Small intestine (tissue), 7 donors: Measurements from ENCODE around the gene GDE1. TPM values are rescaled to one million over a fixed set of nuclear protein-coding genes. Genes with fewer than 3 reads are reported as not detected.
A peak's percentile ranks its signal among the peaks of the same experiment; 100 is the strongest.
"Not testable (repeated sequence)": the region's sequence is repeated elsewhere in the genome, so short reads cannot be mapped to it uniquely, and the experiment has no call there.

ENCODE experiments used
- DNase-seq, 2 donors: peaks; one replicate each; pipeline versions ENCODE4 v3.0.0 to v3.0.0-alpha.2; 2013
- FAIRE-seq: peaks from 2 replicates; lab custom pipeline; 2012; peaks lifted over from hg19 to GRCh38; lab: Jason Lieb, UNC
- H3K27ac ChIP-seq, 3 donors: one replicate each; pipeline ENCODE4 v1.5.1; 2013; ENCODE audit warnings: low read length in 2 of 3, mild to moderate bottlenecking in 2 of 3, control low read depth in 1 of 3, inconsistent platforms in 1 of 3, low read depth in 1 of 3, moderate library complexity in 1 of 3
- H3K27me3 ChIP-seq, 3 donors: one replicate each; pipeline ENCODE4 v1.6.1; 2013; ENCODE audit warnings: low read length in 3 of 3, inconsistent platforms in 1 of 3; ENCODE audit not compliant: control insufficient read depth in 3 of 3, insufficient read depth in 3 of 3
- H3K36me3 ChIP-seq, 3 donors: one replicate each; pipeline ENCODE4 v1.6.1; 2013; ENCODE audit warnings: low read length in 3 of 3, inconsistent platforms in 1 of 3, low read depth in 1 of 3, mild to moderate bottlenecking in 1 of 3, moderate library complexity in 1 of 3; ENCODE audit not compliant: control insufficient read depth in 3 of 3, insufficient read depth in 2 of 3
- H3K4me1 ChIP-seq, 3 donors: one replicate each; pipeline ENCODE4 v1.6.1; 2013; ENCODE audit warnings: low read length in 2 of 3, inconsistent platforms in 1 of 3, low read depth in 1 of 3, mild to moderate bottlenecking in 1 of 3, moderate library complexity in 1 of 3; ENCODE audit not compliant: control insufficient read depth in 3 of 3, insufficient read depth in 2 of 3
- H3K4me3 ChIP-seq, 3 donors: one replicate each; pipeline ENCODE4 v1.5.1; 2013; ENCODE audit warnings: low read length in 3 of 3, control low read depth in 1 of 3, inconsistent platforms in 1 of 3, low read depth in 1 of 3, mild to moderate bottlenecking in 1 of 3, moderate library complexity in 1 of 3
- H3K9me3 ChIP-seq, 2 donors: one replicate each; pipeline ENCODE4 v1.6.1; 2013; ENCODE audit warnings: low read depth in 1 of 2, low read length in 1 of 2; ENCODE audit not compliant: control insufficient read depth in 2 of 2, insufficient read depth in 1 of 2
- WGBS, 3 donors: extraction: QIAGEN DNeasy Blood & Tissue Kit; methylation state at CpG; one replicate each; pipeline ENCODE4 v1.1.7; 2013; 5-methylcytosine and 5-hydroxymethylcytosine counted together
- polyA plus RNA-seq, 4 donors: library from polyadenylated mRNA; stranded (reverse) in 3 of 4; unstranded in 1 of 4; fragments of 200-250 nt in 3 of 4; fragments of 120-200 nt in 1 of 4; gene quantifications; one replicate each; pipeline versions ENCODE4 v1.2.1 to v1.2.3, GENCODE V29; 2013
- donor health status: healthy with polysubstance abuse.
- donor health status: control.
- donor health status: control.
- donor health status: Bipolar disorder and iron deficiency.
- donor health status: healthy.

GDE1 gene
- polyA plus RNA-seq, 4 donors, result 29.7 to 70.8 (median 38.9) TPM

GRCh38 chr16:19555938-19556771, 34.3 kb upstream of the GDE1 start:
- peaks cover 0 to 6% (median under 1%) of the 10 kb centered on the region in 3 donors for H3K36me3 ChIP-seq
- no peaks in the 10 kb centered on the region for H3K27me3 ChIP-seq
- 32 to 36% (median 33%) methylated on average over 19 of the region's 19 CpGs for whole genome bisulfite sequencing, 3 donors
- H3K4me1 ChIP-seq, result peaks cover 0 to 4% (median 2%) of the 10 kb centered on the region in 3 donors
- peak overlapping the region; percentile 16 to 93 (median 85) for H3K27ac ChIP-seq
- DNase-seq, result no peak
- no peaks in the 10 kb centered on the region for H3K9me3 ChIP-seq
- peak overlapping the region; percentile 55 to 97 (median 62) for H3K4me3 ChIP-seq
- FAIRE-seq, result no peak

GRCh38 chr16:19555186-19555937, 33.5 kb upstream of the GDE1 start, which contains the start of gene VPS35L:
VPS35L (plus strand) TSS chr16:19555703; CDS start chr16:19555730, 27 bp downstream.
- Histone ChIP-seq H3K9me3 (no peaks in the 10 kb centered on the region), H3K27me3 (no peaks in the 10 kb centered on the region), H3K4me1 (peaks cover 0 to 4% (median 2%) of the 10 kb centered on the region in 3 donors), H3K36me3 (peaks cover 0 to 6% (median 2%) of the 10 kb centered on the region in 3 donors), H3K4me3 (peak within 1 kb of the TSS; percentile 55 to 97 (median 62)), H3K27ac (peak within 1 kb of the TSS; percentile 85 to 93 (median 90))
- no peak for FAIRE-seq
- 0 to 1% (median 1%) methylated on average over 42 to 53 of the region's 53 CpGs for WGBS, 3 donors
- peak; percentile 97 to 100 for DNase-seq

- no peak for DNase-seq
- H3K4me1 ChIP-seq, result no peaks in the 10 kb centered on the region
- no peaks in the 10 kb centered on the region for H3K9me3 ChIP-seq
- no peak overlapping the region for H3K4me3 ChIP-seq
- H3K27me3 ChIP-seq, result no peaks in the 10 kb centered on the region
- FAIRE-seq, result no peak
- no peak overlapping the region for H3K27ac ChIP-seq
- peaks cover 4 to 14% (median 5%) of the 10 kb centered on the region in 3 donors for H3K36me3 ChIP-seq
Measured at GRCh38 chr16:19549673-19550072, 27.8 kb upstream of the GDE1 start.

- no peak overlapping the region for H3K27ac ChIP-seq
- no peaks in the 10 kb centered on the region for H3K4me1 ChIP-seq
- 92 to 96% (median 96%) methylated on average over 3 of the region's 3 CpGs for WGBS, 3 donors
- peaks cover 4 to 11% (median 5%) of the 10 kb centered on the region in 3 donors for H3K36me3 ChIP-seq
- no peaks in the 10 kb centered on the region for H3K9me3 ChIP-seq
- H3K4me3 ChIP-seq, result no peak overlapping the region
- DNase-seq (no peak), FAIRE-seq (no peak)
- no peaks in the 10 kb centered on the region for H3K27me3 ChIP-seq
Measured at GRCh38 chr16:19548144-19548543, 26.2 kb upstream of the GDE1 start.

GRCh38 chr16:19543278-19543996, 21.5 kb upstream of the GDE1 start:
- not testable (repeated sequence) for H3K9me3 ChIP-seq, H3K27me3 ChIP-seq, H3K4me1 ChIP-seq, H3K4me3 ChIP-seq, H3K27ac ChIP-seq, DNase-seq, FAIRE-seq
- H3K36me3 ChIP-seq, result peaks cover 4 to 14% (median 8%) of the 10 kb centered on the region in 3 donors
- WGBS, 3 donors, result 69 to 79% (median 78%) methylated on average over 10 of the region's 10 CpGs

- FAIRE-seq (no peak), DNase-seq (peak; percentile 63 to 87)
- 20 to 67% (median 41%) methylated on average over 3 of the region's 3 CpGs for WGBS, 3 donors
- no peak overlapping the region for H3K4me3 ChIP-seq
- H3K9me3 ChIP-seq, result no peaks in the 10 kb centered on the region
- no peak overlapping the region for H3K27ac ChIP-seq
- peaks cover 0 to 2% (median 0%) of the 10 kb centered on the region in 3 donors for H3K4me1 ChIP-seq
- H3K36me3 ChIP-seq, result peaks cover 1 to 20% (median 8%) of the 10 kb centered on the region in 3 donors
- no peaks in the 10 kb centered on the region for H3K27me3 ChIP-seq
Measured at GRCh38 chr16:19542138-19542821, 20.4 kb upstream of the GDE1 start.

GRCh38 chr16:19540241-19540970, 18.5 kb upstream of the GDE1 start:
- H3K4me1 ChIP-seq, result peaks cover 0 to 2% (median 0%) of the 10 kb centered on the region in 3 donors
- H3K27ac ChIP-seq, result no peak overlapping the region
- 90 to 98% (median 93%) methylated on average over 6 of the region's 6 CpGs for WGBS, 3 donors
- no peak overlapping the region for H3K4me3 ChIP-seq
- DNase-seq, result no peak
- H3K9me3 ChIP-seq, result no peaks in the 10 kb centered on the region
- peaks cover 1 to 18% (median 9%) of the 10 kb centered on the region in 3 donors for H3K36me3 ChIP-seq
- no peaks in the 10 kb centered on the region for H3K27me3 ChIP-seq
- no peak for FAIRE-seq
